Measurements from ENCODE around the gene ELOVL1. TPM values are rescaled to one million over a fixed set of nuclear protein-coding genes. Genes with fewer than 3 reads are reported as not detected.
A peak's percentile ranks its signal among the peaks of the same experiment; 100 is the strongest.

Gene ELOVL1
- total RNA-seq, 1 experiment from 2014 or later: 99.9 TPM

DNA sequence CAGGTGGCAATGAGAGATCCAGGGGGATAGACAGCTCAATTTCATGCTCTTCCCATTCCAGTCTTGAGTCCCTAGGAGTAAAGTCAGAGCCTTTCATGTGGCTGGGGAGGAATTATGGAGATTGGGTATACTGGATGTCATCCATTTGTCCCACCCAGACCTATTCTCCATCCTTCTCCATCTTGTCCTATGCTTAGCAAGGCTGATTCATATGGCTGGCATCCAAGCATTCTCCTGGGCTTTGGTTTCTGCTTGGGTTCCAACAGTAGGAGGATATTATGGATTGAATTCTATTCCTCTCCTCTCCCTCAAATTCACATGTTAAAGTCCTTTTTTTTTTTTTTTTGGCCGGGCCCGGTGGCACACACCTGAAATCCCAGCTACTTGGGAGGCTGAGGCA, 12.9 kb downstream of the ELOVL1 start:
- Mint-ChIP-seq H3K27me3 (ENCODE audit: insufficient read depth, unreplicated experiment) (no peaks in the 10 kb centered on the region), H3K4me3 (ENCODE audit: unreplicated experiment) (no peak overlapping the region)

GRCh38 chr1:43354471-43354870, 13.3 kb downstream of the ELOVL1 start:
- H3K4me3 Mint-ChIP-seq (ENCODE audit: unreplicated experiment): no peak overlapping the region
- no peak for TF ChIP-seq CTCF (IDR thresholded peaks at IDR 0.05; ENCODE audit: unreplicated experiment)
- no peaks in the 10 kb centered on the region for H3K27me3 Mint-ChIP-seq (ENCODE audit: insufficient read depth, unreplicated experiment)
- H3K4me1 Mint-ChIP-seq (ENCODE audit: insufficient read depth, unreplicated experiment): peaks cover 11% of the 10 kb centered on the region
- no peaks in the 10 kb centered on the region for H3K36me3 Mint-ChIP-seq (ENCODE audit: insufficient read depth, unreplicated experiment)
- ChIA-PET POLR2A (interaction anchor here (0.6 to 1.9 kb wide), 2 partner anchors 14 to 621 kb away, joined by 6 to 8 read pairs; no protein-coding TSS in a partner anchor), CTCF (interaction anchor here (0.5 to 1.7 kb wide), 4 partner anchors 14 to 116 kb away, joined by 3 to 6 read pairs (median 4); partner anchors contain the start of gene C1orf210)
- no TSS peak for BruUV-seq (replicated peaks)
- intact Hi-C loops (cut with micrococcal nuclease): no loop called here
- no peaks in the 10 kb centered on the region for H3K9me3 Mint-ChIP-seq (ENCODE audit: unreplicated experiment)
- DNase-seq (ENCODE audit: unreplicated experiment): peak; percentile 15
- no peak overlapping the region for H3K27ac Mint-ChIP-seq (ENCODE audit: low read depth, unreplicated experiment)

More for the DNA sequence above, 12.9 kb downstream of the ELOVL1 start:
- Mint-ChIP-seq H3K9me3 (ENCODE audit: unreplicated experiment) (no peaks in the 10 kb centered on the region), H3K36me3 (ENCODE audit: insufficient read depth, unreplicated experiment) (no peaks in the 10 kb centered on the region), H3K4me1 (ENCODE audit: insufficient read depth, unreplicated experiment) (peaks cover 11% of the 10 kb centered on the region), H3K27ac (ENCODE audit: low read depth, unreplicated experiment) (no peak overlapping the region)
- no peak for TF ChIP-seq CTCF (IDR thresholded peaks at IDR 0.05; ENCODE audit: unreplicated experiment)
- intact Hi-C loops (cut with micrococcal nuclease): no loop called here
- ChIA-PET POLR2A (interaction anchor here (0.6 to 1.9 kb wide), 2 partner anchors 14 to 621 kb away, joined by 6 to 8 read pairs; no protein-coding TSS in a partner anchor), CTCF (interaction anchor here (1.0 to 1.7 kb wide), 3 partner anchors 14 to 116 kb away, joined by 3 to 6 read pairs (median 4); partner anchors contain the start of gene C1orf210)
- no TSS peak for BruUV-seq (replicated peaks)
- DNase-seq (ENCODE audit: unreplicated experiment): no peak

DNA sequence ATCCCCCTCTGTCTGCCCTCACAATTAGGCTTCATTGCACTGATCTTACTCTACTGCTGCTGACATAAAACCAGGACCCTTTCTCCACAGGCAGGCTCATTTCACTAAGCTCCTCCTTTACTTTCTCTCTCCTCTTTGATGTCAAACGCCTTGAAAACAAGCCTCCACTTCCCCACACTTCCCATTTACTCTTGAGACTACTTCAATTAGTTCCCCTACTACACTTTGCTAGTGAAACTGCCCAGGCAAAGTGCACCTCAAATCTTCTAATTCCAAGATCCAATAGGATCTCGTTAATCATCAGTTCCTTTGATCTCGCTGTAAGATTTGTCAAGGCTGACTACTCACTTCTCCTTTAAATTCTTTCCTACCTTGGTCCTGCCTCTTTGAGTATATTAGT, 14.9 kb downstream of the ELOVL1 start:
- POLR2A ChIA-PET: no interaction called here
- intact Hi-C loops (cut with micrococcal nuclease): no loop called here
- Mint-ChIP-seq H3K4me3 (ENCODE audit: unreplicated experiment) (no peak overlapping the region), H3K27ac (ENCODE audit: low read depth, unreplicated experiment) (no peak overlapping the region), H3K36me3 (ENCODE audit: insufficient read depth, unreplicated experiment) (no peaks in the 10 kb centered on the region), H3K9me3 (ENCODE audit: unreplicated experiment) (no peaks in the 10 kb centered on the region), H3K27me3 (ENCODE audit: insufficient read depth, unreplicated experiment) (no peaks in the 10 kb centered on the region), H3K4me1 (ENCODE audit: insufficient read depth, unreplicated experiment) (peaks cover 19% of the 10 kb centered on the region)
- no peak for DNase-seq (ENCODE audit: unreplicated experiment)
- BruUV-seq (replicated peaks): no TSS peak
- no peak for TF ChIP-seq CTCF (IDR thresholded peaks at IDR 0.05; ENCODE audit: unreplicated experiment)
- CTCF ChIA-PET: interaction anchor here (0.7 kb wide), 1 partner anchor 116 kb away, joined by 3 read pairs; no protein-coding TSS in a partner anchor

GRCh38 chr1:43352351-43352705, 15.5 kb downstream of the ELOVL1 start:
- Mint-ChIP-seq H3K27ac (ENCODE audit: low read depth, unreplicated experiment) (no peak overlapping the region), H3K4me1 (ENCODE audit: insufficient read depth, unreplicated experiment) (peaks cover 21% of the 10 kb centered on the region), H3K27me3 (ENCODE audit: insufficient read depth, unreplicated experiment) (no peaks in the 10 kb centered on the region), H3K4me3 (ENCODE audit: unreplicated experiment) (no peak overlapping the region), H3K36me3 (ENCODE audit: insufficient read depth, unreplicated experiment) (no peaks in the 10 kb centered on the region), H3K9me3 (ENCODE audit: unreplicated experiment) (no peaks in the 10 kb centered on the region)
- no peak for TF ChIP-seq CTCF (IDR thresholded peaks at IDR 0.05; ENCODE audit: unreplicated experiment)
- ChIA-PET POLR2A (no interaction called here), CTCF (no interaction called here)
- BruUV-seq (replicated peaks): no TSS peak
- intact Hi-C loops (cut with micrococcal nuclease): no loop called here
- no peak for DNase-seq (ENCODE audit: unreplicated experiment)

Data from MCF 10A (cell line).